ENCODE results near the gene GFY.

- no peak for TF ChIP-seq YY1 (IDR thresholded peaks at IDR 0.05; ENCODE audit: insufficient read depth, insufficient read length)
- no peak for TF ChIP-seq ZNF274 (IDR thresholded peaks at IDR 0.05; ENCODE audit: low read depth, low read length)
Measured at GRCh38 chr19:49462492-49462891, 37.3 kb downstream of the GFY start.

Measured in NT2/D1 (cell line).